NCI-H460 (cell line): ENCODE results near the gene FBXO48. TPM values are rescaled to one million over a fixed set of nuclear protein-coding genes. Genes with fewer than 3 reads are reported as not detected.
"Not testable (repeated sequence)": the region's sequence is repeated elsewhere in the genome, so short reads cannot be mapped to it uniquely, and the experiment has no call there.

Experiments used
- DNase-seq: peaks from one replicate; pipeline ENCODE4 v3.0.0-alpha.2; 2016; ENCODE audit warnings: low read depth; ENCODE audit errors: extremely low read depth
- total RNA-seq: library from RNA; depleted of rRNA; stranded (reverse); fragments of >200 nt; shearing (Covaris generic); gene quantifications from 2 replicates; pipeline ENCODE4 v1.2.3, GENCODE V29; 2014

FBXO48 gene
- total RNA-seq, 1 experiment from 2014 or later: 1.2 TPM

GRCh38 chr2:68472796-68473414, 5.8 kb upstream of the FBXO48 start:
- DNase-seq: no peak

- no peak for DNase-seq
These were observed 4.3 kb upstream of the FBXO48 start for GRCh38 chr2:68471385-68471784.

GRCh38 chr2:68469935-68470334, 2.8 kb upstream of the FBXO48 start:
- DNase-seq: no peak

- DNase-seq: no peak
These were observed 1.7 kb upstream of the FBXO48 start for GRCh38 chr2:68468801-68469200.

GRCh38 chr2:68466778-68467076, 367 bp downstream of the FBXO48 start:
- no peak for DNase-seq

- DNase-seq: no peak
These were observed 725 bp downstream of the FBXO48 start for GRCh38 chr2:68466361-68466777.

GRCh38 chr2:68465081-68465916, 1.8 kb downstream of the FBXO48 start:
- no peak for DNase-seq

GRCh38 chr2:68464651-68465050, 2.4 kb downstream of the FBXO48 start:
- no peak for DNase-seq

GRCh38 chr2:68463287-68463877, 3.7 kb downstream of the FBXO48 start:
- peak; percentile 68 for DNase-seq

GRCh38 chr2:68458981-68459380, 8.1 kb downstream of the FBXO48 start:
- no peak for DNase-seq

- no peak for DNase-seq
These were observed 10.9 kb downstream of the FBXO48 start for GRCh38 chr2:68456198-68456597.

GRCh38 chr2:68454719-68455118, 12.4 kb downstream of the FBXO48 start:
- no peak for DNase-seq

- no peak for DNase-seq
These were observed 13.2 kb downstream of the FBXO48 start for GRCh38 chr2:68453761-68454360.

- no peak for DNase-seq
These were observed 14.8 kb downstream of the FBXO48 start for GRCh38 chr2:68452158-68452900.

- DNase-seq: no peak
These were observed 18.1 kb downstream of the FBXO48 start for GRCh38 chr2:68448671-68449653.

- no peak for DNase-seq
These were observed 20.0 kb downstream of the FBXO48 start for GRCh38 chr2:68447118-68447517.

GRCh38 chr2:68446425-68446824, 20.7 kb downstream of the FBXO48 start:
- DNase-seq: not testable (repeated sequence)

- no peak for DNase-seq
These were observed 25.1 kb downstream of the FBXO48 start for GRCh38 chr2:68441994-68442322.

GRCh38 chr2:68441179-68441993, 25.7 kb downstream of the FBXO48 start:
- DNase-seq: peak; percentile 88
